ENCODE results near the gene GNG7. TPM values are rescaled to one million over a fixed set of nuclear protein-coding genes. Genes with fewer than 3 reads are reported as not detected.

Gene GNG7
- total and polyA plus RNA-seq, 10 of the 15 experiments (the other 5 are each of a cell fraction or from before 2014, with no cell fraction given): 1.9 to 13.6 (median 6.5) TPM

GRCh38 chr19:2607712-2608601 lies 94.5 kb downstream of the GNG7 start:
- Histone ChIP-seq H3K27me3 (replicated peaks in 1 of 2; ENCODE audit: control insufficient read depth in 2 of 2, insufficient read depth in 2 of 2, low read length in 1 of 2) (no peaks in the 10 kb centered on the region), H3K4me3 (peak overlapping the region; percentile 67), H3K79me2 (ENCODE audit: control insufficient read depth, insufficient read depth, low read length) (peaks cover 26% of the 10 kb centered on the region), H3K9me3 (replicated peaks; ENCODE audit: control insufficient read depth, insufficient read depth, low read length) (peaks cover 1% of the 10 kb centered on the region; the same call in 2 of the 3 replicates), H3K4me2 (ENCODE audit: control insufficient read depth, insufficient read depth) (peak overlapping the region; percentile 99), H3K27ac (ENCODE audit: control insufficient read depth, insufficient read depth) (peak overlapping the region; percentile 96), H2AFZ (ENCODE audit: control insufficient read depth, low read depth, low read length) (no peak overlapping the region), H4K20me1 (ENCODE audit: control insufficient read depth, insufficient read depth) (no peaks in the 10 kb centered on the region), H3K4me1 (ENCODE audit: control insufficient read depth, insufficient read depth, low read length) (peaks cover 33% of the 10 kb centered on the region), H3K36me3 (ENCODE audit: control insufficient read depth in 2 of 2, insufficient read depth in 2 of 2, low read length in 1 of 2) (no peaks in the 10 kb centered on the region; a peak in 1 of 4 replicates), H3K9ac (ENCODE audit: control insufficient read depth, insufficient read depth, low read length) (peak overlapping the region; percentile 71)
- DNase-seq (ENCODE audit: low read depth, low spot score): peak; percentile 94
- peak; percentile 54 for ATAC-seq
- SMC1A ChIA-PET (ENCODE audit: uncharacterized antibody, unreplicated experiment): interaction anchor here (0.8 to 10.3 kb wide), 8 partner anchors 11 to 515 kb away, joined by 3 to 143 read pairs (median 30); partner anchors contain the start of gene GADD45B
- CTCF ChIA-PET: interaction anchor here (0.6 to 21.7 kb wide), 11 partner anchors 10 to 151 kb away, joined by 3 to 318 read pairs (median 49); partner anchors contain the start of gene GADD45B
- BruUV-seq (replicated peaks): TSS peak; percentile 51
- POLR2A ChIA-PET: interaction anchor here (0.6 to 8.9 kb wide), 12 partner anchors 10 to 556 kb away, joined by 3 to 166 read pairs (median 7); partner anchors contain the start of gene GADD45B
- intact Hi-C loops (cut with micrococcal nuclease; ENCODE audit: unreplicated experiment) (loop anchor here (1.0 kb wide), 1 partner anchor 9 kb away; no protein-coding TSS in a partner anchor), in situ Hi-C loops (cut with MboI) (no loop called here)
- RAD21 ChIA-PET (ENCODE audit: unreplicated experiment): interaction anchor here (0.6 to 6.3 kb wide), 21 partner anchors 10 to 1517 kb away, joined by 3 to 221 read pairs (median 5); partner anchors contain the start of genes GADD45B and LMNB2
- under 1% methylated on average over 47 of the region's 47 CpGs for whole genome bisulfite sequencing (ENCODE audit: insufficient coverage, insufficient replicate concordance, low lambda C conversion rate, missing lambda C conversion rate)
- peak; percentile 73 for FAIRE-seq
- TF ChIP-seq ELK1 (IDR thresholded peaks at IDR 0.05; ENCODE audit: low read depth, low read length) (no peak), NFYB (IDR thresholded peaks at IDR 0.05; ENCODE audit: insufficient read depth, low read depth, low read length) (no peak), SKIL (IDR thresholded peaks at IDR 0.05; ENCODE audit: low read depth, poor library complexity, severe bottlenecking) (peak; percentile 99), NFXL1 (IDR thresholded peaks at IDR 0.05; ENCODE audit: borderline replicate concordance) (no peak), RUNX3 (IDR thresholded peaks at IDR 0.05; ENCODE audit: low read length) (peak; percentile 93), PAX8 (IDR thresholded peaks at IDR 0.05) (no peak), POU2F2 (IDR thresholded peaks at IDR 0.05; ENCODE audit: borderline replicate concordance, low read depth, low read length) (peak; percentile 71; the same call in 1 of the 3 replicates), KDM1A (IDR thresholded peaks at IDR 0.05; ENCODE audit: borderline replicate concordance) (no peak), IKZF2 (IDR thresholded peaks at IDR 0.05) (peak; percentile 99), HCFC1 (IDR thresholded peaks at IDR 0.05; ENCODE audit: low read length) (0 out of 2 replicates have a peak, but pooled peaks have one; percentile 9), CTCF (IDR thresholded peaks at IDR 0.05 in 2 of 3, conservative IDR thresholded peaks at IDR 0.05 in 1 of 3; ENCODE audit: control insufficient read depth in 2 of 3, extremely low read depth in 1 of 3, insufficient read depth in 1 of 3, low read depth in 3 of 3, low read length in 3 of 3) (no peak), MEF2A (IDR thresholded peaks at IDR 0.05; ENCODE audit: insufficient read depth, low read depth, low read length) (peak; percentile 76; the same call in 1 of the 2 replicates), NR2C2 (IDR thresholded peaks at IDR 0.05; ENCODE audit: borderline replicate concordance, control insufficient read depth, insufficient read length, low read depth) (no peak), KLF5 (IDR thresholded peaks at IDR 0.05; ENCODE audit: partially characterized antibody) (peak; percentile 91), SMAD5 (IDR thresholded peaks at IDR 0.05; ENCODE audit: low read depth) (peak; percentile 50; the same call in 1 of the 2 replicates)

Measured in GM12878 (cell line).